Measurements from ENCODE around the gene PRDX1.
"Not testable (repeated sequence)": the region's sequence is repeated elsewhere in the genome, so short reads cannot be mapped to it uniquely, and the experiment has no call there.

PRDX1 gene

DNA sequence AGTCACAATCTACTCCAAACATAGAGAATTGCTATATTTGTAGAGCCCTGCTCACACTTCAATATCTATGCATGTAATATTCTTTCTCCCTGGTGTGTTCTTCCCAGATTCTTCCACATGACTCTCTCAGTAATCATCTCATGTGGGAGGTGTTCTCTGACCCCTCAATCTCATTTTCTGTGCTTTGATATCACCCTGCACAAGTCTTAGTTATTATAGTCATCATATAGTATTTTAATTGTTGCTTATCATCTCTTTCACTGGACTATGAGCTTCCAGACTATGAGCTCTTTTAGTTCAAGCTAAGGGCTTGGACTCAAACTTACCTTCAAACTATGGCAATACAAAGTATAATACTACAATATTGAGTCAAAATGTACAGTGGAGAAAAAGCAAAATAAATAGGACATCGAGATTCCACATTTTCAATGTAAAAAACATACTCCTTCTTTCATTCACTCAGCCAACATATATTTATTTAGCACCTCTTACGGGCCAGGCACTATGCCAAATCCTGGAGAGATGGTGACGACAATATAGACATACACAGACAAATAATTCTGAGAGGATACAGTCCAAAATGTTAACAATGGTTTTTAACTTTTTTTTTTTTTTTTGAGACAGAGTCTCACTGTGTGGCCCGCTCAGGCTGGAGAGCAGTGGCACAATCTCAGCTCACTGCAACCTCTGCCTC is 43.4 kb downstream of the PRDX1 start:
- Histone ChIP-seq H4K20me1 (ENCODE audit: control insufficient read depth, insufficient read depth, low read depth, low read length) (no peaks in the 10 kb centered on the region), H3K27me3 (ENCODE audit: control insufficient read depth, low read length) (no peaks in the 10 kb centered on the region), H3K36me3 (ENCODE audit: control insufficient read depth, low read length) (no peaks in the 10 kb centered on the region), H3F3A (ENCODE audit: control insufficient read depth, insufficient read depth) (peaks cover 6% of the 10 kb centered on the region), H3K9me3 (ENCODE audit: control insufficient read depth, insufficient read depth, low read length) (no peaks in the 10 kb centered on the region), H3K4me3 (ENCODE audit: low read length) (no peak overlapping the region), H3K79me2 (ENCODE audit: control insufficient read depth, low read length) (no peaks in the 10 kb centered on the region), H3K4me2 (ENCODE audit: low read length) (no peak overlapping the region), H3K9me2 (replicated peaks; ENCODE audit: control insufficient read depth, low read length) (no peaks in the 10 kb centered on the region), H3K4me1 (ENCODE audit: control insufficient read depth, low read length) (peaks cover 11% of the 10 kb centered on the region), H3K27ac (ENCODE audit: low read depth, low read length) (no peak overlapping the region)
- TF ChIP-seq, protein P1, sequence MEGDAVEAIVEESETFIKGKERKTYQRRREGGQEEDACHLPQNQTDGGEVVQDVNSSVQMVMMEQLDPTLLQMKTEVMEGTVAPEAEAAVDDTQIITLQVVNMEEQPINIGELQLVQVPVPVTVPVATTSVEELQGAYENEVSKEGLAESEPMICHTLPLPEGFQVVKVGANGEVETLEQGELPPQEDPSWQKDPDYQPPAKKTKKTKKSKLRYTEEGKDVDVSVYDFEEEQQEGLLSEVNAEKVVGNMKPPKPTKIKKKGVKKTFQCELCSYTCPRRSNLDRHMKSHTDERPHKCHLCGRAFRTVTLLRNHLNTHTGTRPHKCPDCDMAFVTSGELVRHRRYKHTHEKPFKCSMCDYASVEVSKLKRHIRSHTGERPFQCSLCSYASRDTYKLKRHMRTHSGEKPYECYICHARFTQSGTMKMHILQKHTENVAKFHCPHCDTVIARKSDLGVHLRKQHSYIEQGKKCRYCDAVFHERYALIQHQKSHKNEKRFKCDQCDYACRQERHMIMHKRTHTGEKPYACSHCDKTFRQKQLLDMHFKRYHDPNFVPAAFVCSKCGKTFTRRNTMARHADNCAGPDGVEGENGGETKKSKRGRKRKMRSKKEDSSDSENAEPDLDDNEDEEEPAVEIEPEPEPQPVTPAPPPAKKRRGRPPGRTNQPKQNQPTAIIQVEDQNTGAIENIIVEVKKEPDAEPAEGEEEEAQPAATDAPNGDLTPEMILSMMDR (IDR thresholded peaks at IDR 0.05; ENCODE audit: low read depth, low read length, poor library complexity, severe bottlenecking): no peak
- no peak for TF ChIP-seq EZH2phosphoT487 (IDR thresholded peaks at IDR 0.05; ENCODE audit: borderline replicate concordance, low read length)

DNA sequence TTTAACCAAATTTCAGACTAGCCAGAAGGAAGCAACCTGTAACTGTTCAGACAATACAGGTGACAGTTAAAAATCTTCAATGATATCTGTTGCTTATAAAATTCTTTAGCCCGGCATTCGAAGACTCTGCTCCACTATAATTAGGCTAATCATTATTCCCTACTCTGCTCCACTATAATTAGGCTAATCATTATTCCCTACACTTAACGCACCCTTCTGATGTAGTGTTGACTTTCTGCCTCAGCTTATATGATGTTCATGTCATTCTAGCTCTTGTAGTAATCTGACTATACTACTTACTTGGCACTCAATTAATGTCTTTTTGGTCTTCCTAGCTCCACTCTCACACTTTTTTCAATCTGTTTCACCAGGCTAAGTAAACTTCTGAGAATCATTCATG is 44.0 kb downstream of the PRDX1 start:
- Histone ChIP-seq H3K9me2 (replicated peaks; ENCODE audit: control insufficient read depth, low read length) (no peaks in the 10 kb centered on the region), H3K36me3 (ENCODE audit: control insufficient read depth, low read length) (no peaks in the 10 kb centered on the region), H3K4me2 (ENCODE audit: low read length) (no peak overlapping the region), H3K27ac (ENCODE audit: low read depth, low read length) (no peak overlapping the region), H3K4me1 (ENCODE audit: control insufficient read depth, low read length) (peaks cover 15% of the 10 kb centered on the region), H3K27me3 (ENCODE audit: control insufficient read depth, low read length) (no peaks in the 10 kb centered on the region), H4K20me1 (ENCODE audit: control insufficient read depth, insufficient read depth, low read depth, low read length) (no peaks in the 10 kb centered on the region), H3F3A (ENCODE audit: control insufficient read depth, insufficient read depth) (peaks cover 7% of the 10 kb centered on the region), H3K9me3 (ENCODE audit: control insufficient read depth, insufficient read depth, low read length) (no peaks in the 10 kb centered on the region), H3K79me2 (ENCODE audit: control insufficient read depth, low read length) (no peaks in the 10 kb centered on the region), H3K4me3 (ENCODE audit: low read length) (no peak overlapping the region)
- TF ChIP-seq EZH2phosphoT487 (IDR thresholded peaks at IDR 0.05; ENCODE audit: borderline replicate concordance, low read length): no peak
- TF ChIP-seq, protein P1 (IDR thresholded peaks at IDR 0.05; ENCODE audit: low read depth, low read length, poor library complexity, severe bottlenecking): no peak

DNA sequence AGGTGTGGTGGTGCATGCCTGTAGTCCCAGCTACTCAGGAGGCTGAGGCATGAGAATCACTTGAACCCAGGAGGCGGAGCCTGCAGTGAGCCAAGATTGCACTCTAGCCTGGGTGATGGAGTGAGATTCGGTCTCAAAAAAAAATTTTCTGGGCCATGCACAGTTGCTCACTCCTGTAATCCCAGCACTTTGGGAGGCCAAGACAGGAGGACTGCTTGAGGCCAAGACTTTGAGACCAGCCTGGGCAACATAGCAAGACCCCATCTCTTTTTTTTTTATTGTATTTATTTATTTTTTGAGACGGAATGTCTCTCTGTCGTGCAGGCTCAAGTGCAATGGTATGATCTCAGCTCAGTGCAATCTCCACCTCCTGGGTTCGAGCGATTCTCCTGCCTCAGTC is 47.5 kb downstream of the PRDX1 start:
- H3K27ac ChIP-seq (ENCODE audit: low read depth, low read length); H3K79me2 ChIP-seq (ENCODE audit: control insufficient read depth, low read length); H3K4me3 ChIP-seq (ENCODE audit: low read length); H3K9me2 ChIP-seq (replicated peaks; ENCODE audit: control insufficient read depth, low read length); H3K27me3 ChIP-seq (ENCODE audit: control insufficient read depth, low read length); H3K36me3 ChIP-seq (ENCODE audit: control insufficient read depth, low read length); H3F3A ChIP-seq (ENCODE audit: control insufficient read depth, insufficient read depth); H3K9me3 ChIP-seq (ENCODE audit: control insufficient read depth, insufficient read depth, low read length); H3K4me2 ChIP-seq (ENCODE audit: low read length); H4K20me1 ChIP-seq (ENCODE audit: control insufficient read depth, insufficient read depth, low read depth, low read length): not testable (repeated sequence)
- peaks cover 15% of the 10 kb centered on the region for H3K4me1 ChIP-seq (ENCODE audit: control insufficient read depth, low read length)

DNA sequence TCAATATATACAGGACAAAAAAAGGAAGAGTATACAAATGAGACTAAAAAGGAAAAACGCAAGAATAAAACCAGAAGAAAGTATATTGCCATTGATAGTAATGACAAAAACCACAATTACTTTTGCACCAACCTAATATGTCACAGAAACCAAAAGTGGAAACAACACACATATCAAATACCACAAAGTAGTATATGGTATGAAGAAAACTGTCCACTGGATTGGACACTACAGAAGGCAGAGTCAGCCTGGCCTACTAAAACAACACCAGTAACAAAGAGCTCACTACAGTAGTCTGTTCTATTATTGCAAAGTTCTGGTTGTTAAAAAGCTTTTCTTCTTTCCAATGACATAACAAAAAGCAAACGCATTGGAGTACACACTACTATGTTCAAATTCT is 48.4 kb downstream of the PRDX1 start:
- H3K27me3 ChIP-seq (ENCODE audit: control insufficient read depth, low read length): no peaks in the 10 kb centered on the region
- no peak overlapping the region for H3K4me3 ChIP-seq (ENCODE audit: low read length)
- peaks cover 3% of the 10 kb centered on the region; the same call in 1 of the 2 replicates for H3F3A ChIP-seq (ENCODE audit: control insufficient read depth, insufficient read depth)
- peaks cover 15% of the 10 kb centered on the region for H3K4me1 ChIP-seq (ENCODE audit: control insufficient read depth, low read length)
- H3K9me2 ChIP-seq (replicated peaks; ENCODE audit: control insufficient read depth, low read length): no peaks in the 10 kb centered on the region
- H4K20me1 ChIP-seq (ENCODE audit: control insufficient read depth, insufficient read depth, low read depth, low read length): 0 out of 2 replicates have a peak, but pooled peaks cover 2% of the 10 kb centered on the region
- TF ChIP-seq, protein P1 (IDR thresholded peaks at IDR 0.05; ENCODE audit: low read depth, low read length, poor library complexity, severe bottlenecking): no peak
- no peak for TF ChIP-seq EZH2phosphoT487 (IDR thresholded peaks at IDR 0.05; ENCODE audit: borderline replicate concordance, low read length)
- H3K9me3 ChIP-seq (ENCODE audit: control insufficient read depth, insufficient read depth, low read length): no peaks in the 10 kb centered on the region
- no peaks in the 10 kb centered on the region for H3K79me2 ChIP-seq (ENCODE audit: control insufficient read depth, low read length)
- H3K27ac ChIP-seq (ENCODE audit: low read depth, low read length): no peak overlapping the region
- H3K36me3 ChIP-seq (ENCODE audit: control insufficient read depth, low read length): no peaks in the 10 kb centered on the region
- no peak overlapping the region for H3K4me2 ChIP-seq (ENCODE audit: low read length)
